Lower lobe of right lung (tissue), 2 donors: Measurements from ENCODE around the gene ICAM4. TPM values are rescaled to one million over a fixed set of nuclear protein-coding genes. Genes with fewer than 3 reads are reported as not detected.

Experiments used
- ATAC-seq, 2 donors: fragments of 200-7000 bp; cut with Tn5 transposase; one replicate each; pipeline ENCODE4 v1.9.1; 2020 to 2022; ENCODE audit warnings: mild to moderate bottlenecking in 2 of 2, moderate library complexity in 2 of 2
- DNase-seq: peaks from one replicate; pipeline ENCODE4 v3.0.0-alpha.2; 2020
- H3K27ac ChIP-seq: fragments of 200-600 bp; one replicate; pipeline ENCODE4 v1.8.0; 2022
- H3K27me3 ChIP-seq: fragments of 200-600 bp; one replicate; pipeline ENCODE4 v1.8.0; 2022; ENCODE audit warnings: low read depth
- H3K36me3 ChIP-seq: fragments of 200-600 bp; one replicate; pipeline ENCODE4 v1.8.0; 2022; ENCODE audit warnings: mild to moderate bottlenecking
- H3K4me1 ChIP-seq: fragments of 200-600 bp; one replicate; pipeline ENCODE4 v1.8.0; 2022
- H3K4me3 ChIP-seq: fragments of 200-600 bp; one replicate; pipeline ENCODE4 v1.8.0; 2022; ENCODE audit warnings: mild to moderate bottlenecking
- H3K9me3 ChIP-seq: fragments of 200-600 bp; one replicate; pipeline ENCODE4 v1.8.0; 2022
- intact Hi-C: fragments of 100-400 bp; cut with DNase I; formaldehyde crosslinking; loops from one replicate; pipeline ENCODE4 v1.11.0; 2022
- total RNA-seq: library from RNA; stranded (reverse); fragmentation: NEBNext Ultra II Directional; extraction: Animal tissue kit (Norgen Biotek cat#: 25700); gene quantifications from one replicate; pipeline ENCODE4 v1.2.1, GENCODE V29; 2021
- TF ChIP-seq, protein P1 (sequence below): fragments of 200-600 bp; IDR thresholded peaks from one replicate; pipeline ENCODE4 v1.8.0; 2022; ENCODE audit warnings: antibody characterized with exemption, mild to moderate bottlenecking
- donor health status: DM: no; HTN: yes; CAD: no; lungs with severe emphysema.

The ICAM4 gene
- total RNA-seq, 1 donor from 2014 or later: 10.0 TPM

DNA sequence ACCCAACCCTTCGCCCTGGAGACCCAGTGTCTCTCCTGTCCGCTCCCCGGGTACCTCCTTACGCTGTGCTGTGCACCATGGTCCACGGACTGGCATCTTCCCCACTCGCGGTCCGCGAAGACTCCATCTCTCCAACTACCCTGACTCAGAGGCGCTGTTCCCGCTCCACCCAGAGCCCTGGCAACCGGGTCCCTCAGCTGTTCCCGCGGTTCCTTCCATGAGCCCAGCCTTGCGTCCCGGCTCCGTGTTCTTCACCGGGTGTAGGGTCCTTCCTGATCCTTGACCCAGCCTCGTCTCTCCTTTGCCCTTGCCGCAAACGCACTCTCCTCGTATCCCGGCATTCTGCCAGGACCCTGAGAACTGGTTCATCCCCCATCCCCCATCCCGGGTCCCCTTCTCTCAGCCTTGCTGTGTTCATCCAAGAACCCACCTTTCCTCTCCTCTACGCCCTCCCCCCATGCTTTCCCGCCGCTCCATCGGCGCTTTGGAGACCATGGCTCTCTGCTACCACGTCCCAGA is 3.7 kb downstream of the ICAM4 start:
- ATAC-seq (no peak), DNase-seq (no peak)
- H3K4me1 ChIP-seq: peaks cover 97% of the 10 kb centered on the region
- H3K9me3 ChIP-seq: no peaks in the 10 kb centered on the region
- intact Hi-C loops: no loop called here
- peak overlapping the region; percentile 80 for H3K27ac ChIP-seq
- peak overlapping the region; percentile 68 for H3K4me3 ChIP-seq
- H3K36me3 ChIP-seq: peaks cover 8% of the 10 kb centered on the region
- TF ChIP-seq, protein P1, sequence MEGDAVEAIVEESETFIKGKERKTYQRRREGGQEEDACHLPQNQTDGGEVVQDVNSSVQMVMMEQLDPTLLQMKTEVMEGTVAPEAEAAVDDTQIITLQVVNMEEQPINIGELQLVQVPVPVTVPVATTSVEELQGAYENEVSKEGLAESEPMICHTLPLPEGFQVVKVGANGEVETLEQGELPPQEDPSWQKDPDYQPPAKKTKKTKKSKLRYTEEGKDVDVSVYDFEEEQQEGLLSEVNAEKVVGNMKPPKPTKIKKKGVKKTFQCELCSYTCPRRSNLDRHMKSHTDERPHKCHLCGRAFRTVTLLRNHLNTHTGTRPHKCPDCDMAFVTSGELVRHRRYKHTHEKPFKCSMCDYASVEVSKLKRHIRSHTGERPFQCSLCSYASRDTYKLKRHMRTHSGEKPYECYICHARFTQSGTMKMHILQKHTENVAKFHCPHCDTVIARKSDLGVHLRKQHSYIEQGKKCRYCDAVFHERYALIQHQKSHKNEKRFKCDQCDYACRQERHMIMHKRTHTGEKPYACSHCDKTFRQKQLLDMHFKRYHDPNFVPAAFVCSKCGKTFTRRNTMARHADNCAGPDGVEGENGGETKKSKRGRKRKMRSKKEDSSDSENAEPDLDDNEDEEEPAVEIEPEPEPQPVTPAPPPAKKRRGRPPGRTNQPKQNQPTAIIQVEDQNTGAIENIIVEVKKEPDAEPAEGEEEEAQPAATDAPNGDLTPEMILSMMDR: no peak
- H3K27me3 ChIP-seq: peaks cover 57% of the 10 kb centered on the region

DNA sequence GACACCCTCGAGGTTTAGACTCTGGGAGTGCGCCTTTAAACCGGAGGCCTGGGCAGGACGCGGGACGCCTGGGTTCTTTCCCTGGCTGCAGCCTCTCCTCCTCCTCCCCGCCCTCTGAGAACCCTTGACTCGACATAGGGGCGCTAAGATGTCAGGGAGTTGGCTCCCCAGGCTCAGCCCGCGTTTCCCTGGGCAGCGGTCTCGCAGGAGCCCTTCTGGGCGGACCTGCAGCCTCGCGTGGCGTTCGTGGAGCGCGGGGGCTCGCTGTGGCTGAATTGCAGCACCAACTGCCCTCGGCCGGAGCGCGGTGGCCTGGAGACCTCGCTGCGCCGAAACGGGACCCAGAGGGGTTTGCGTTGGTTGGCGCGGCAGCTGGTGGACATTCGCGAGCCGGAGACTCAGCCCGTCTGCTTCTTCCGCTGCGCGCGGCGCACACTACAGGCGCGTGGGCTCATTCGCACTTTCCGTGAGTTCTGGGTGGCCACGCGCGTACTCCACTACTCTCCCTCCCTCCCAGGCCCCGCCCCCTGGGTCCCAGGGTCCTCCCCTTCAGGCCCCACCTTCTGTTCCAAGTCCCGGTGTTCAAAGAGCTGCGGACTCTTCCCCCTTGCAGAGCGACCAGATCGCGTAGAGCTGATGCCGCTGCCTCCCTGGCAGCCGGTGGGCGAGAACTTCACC is 4.3 kb downstream of the ICAM4 start:
- H3K27ac ChIP-seq: peak overlapping the region; percentile 80
- DNase-seq: peak; percentile 90

DNA sequence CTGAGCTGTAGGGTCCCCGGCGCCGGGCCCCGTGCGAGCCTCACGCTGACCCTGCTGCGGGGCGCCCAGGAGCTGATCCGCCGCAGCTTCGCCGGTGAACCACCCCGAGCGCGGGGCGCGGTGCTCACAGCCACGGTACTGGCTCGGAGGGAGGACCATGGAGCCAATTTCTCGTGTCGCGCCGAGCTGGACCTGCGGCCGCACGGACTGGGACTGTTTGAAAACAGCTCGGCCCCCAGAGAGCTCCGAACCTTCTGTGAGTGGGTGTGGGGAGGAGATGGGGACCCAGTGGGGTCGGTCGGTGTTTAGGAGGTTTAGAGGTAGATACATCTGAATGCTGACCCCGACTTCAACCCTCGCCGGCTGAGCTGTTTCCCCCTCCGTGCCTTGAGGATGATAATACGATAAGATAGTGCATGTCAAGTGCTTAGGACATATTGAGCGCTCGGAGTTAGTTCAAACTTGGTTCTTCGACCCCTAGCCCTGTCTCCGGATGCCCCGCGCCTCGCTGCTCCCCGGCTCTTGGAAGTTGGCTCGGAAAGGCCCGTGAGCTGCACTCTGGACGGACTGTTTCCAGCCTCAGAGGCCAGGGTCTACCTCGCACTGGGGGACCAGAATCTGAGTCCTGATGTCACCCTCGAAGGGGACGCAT is 4.9 kb downstream of the ICAM4 start:
- intact Hi-C loops: no loop called here
- H3K36me3 ChIP-seq: no peaks in the 10 kb centered on the region
- DNase-seq: no peak
- peak overlapping the region; percentile 80 for H3K27ac ChIP-seq
- H3K4me1 ChIP-seq: peaks cover 93% of the 10 kb centered on the region
- no peaks in the 10 kb centered on the region for H3K9me3 ChIP-seq
- no peak for ATAC-seq
- H3K27me3 ChIP-seq: peaks cover 58% of the 10 kb centered on the region
- H3K4me3 ChIP-seq: peak overlapping the region; percentile 68
- TF ChIP-seq, protein P1: no peak

More for the DNA sequence above, 4.3 kb downstream of the ICAM4 start:
- intact Hi-C loops: no loop called here
- Histone ChIP-seq H3K27me3 (peaks cover 58% of the 10 kb centered on the region), H3K4me3 (peak overlapping the region; percentile 68), H3K4me1 (peaks cover 97% of the 10 kb centered on the region), H3K9me3 (no peaks in the 10 kb centered on the region), H3K36me3 (peaks cover 2% of the 10 kb centered on the region)
- peak; percentile 35 to 58 for ATAC-seq
- TF ChIP-seq, protein P1: no peak

DNA sequence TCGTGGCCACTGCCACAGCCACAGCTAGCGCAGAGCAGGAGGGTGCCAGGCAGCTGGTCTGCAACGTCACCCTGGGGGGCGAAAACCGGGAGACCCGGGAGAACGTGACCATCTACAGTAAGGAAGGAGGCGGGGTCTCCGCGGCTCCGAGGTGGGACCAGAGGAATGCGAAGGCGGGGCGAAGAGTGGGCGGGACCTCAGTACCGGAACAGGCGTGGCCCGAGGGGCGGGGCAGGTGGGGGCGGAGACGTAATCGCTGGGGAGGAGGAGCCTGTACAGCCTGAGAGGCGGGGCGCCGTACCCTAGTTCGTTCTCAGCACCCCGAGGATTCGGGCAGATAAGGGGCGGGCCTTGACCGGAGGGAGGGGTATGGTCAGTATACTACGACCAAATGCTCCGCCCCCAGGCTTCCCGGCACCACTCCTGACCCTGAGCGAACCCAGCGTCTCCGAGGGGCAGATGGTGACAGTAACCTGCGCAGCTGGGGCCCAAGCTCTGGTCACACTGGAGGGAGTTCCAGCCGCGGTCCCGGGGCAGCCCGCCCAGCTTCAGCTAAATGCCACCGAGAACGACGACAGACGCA is 5.5 kb downstream of the ICAM4 start:
- Histone ChIP-seq H3K4me3 (peak overlapping the region; percentile 68), H3K27ac (peak overlapping the region; percentile 80), H3K36me3 (no peaks in the 10 kb centered on the region), H3K4me1 (peaks cover 87% of the 10 kb centered on the region), H3K9me3 (no peaks in the 10 kb centered on the region), H3K27me3 (peaks cover 58% of the 10 kb centered on the region)
- ATAC-seq (peak; percentile 58 to 85), DNase-seq (peak; percentile 94)
- intact Hi-C loops: no loop called here
- TF ChIP-seq, protein P1: no peak

DNA sequence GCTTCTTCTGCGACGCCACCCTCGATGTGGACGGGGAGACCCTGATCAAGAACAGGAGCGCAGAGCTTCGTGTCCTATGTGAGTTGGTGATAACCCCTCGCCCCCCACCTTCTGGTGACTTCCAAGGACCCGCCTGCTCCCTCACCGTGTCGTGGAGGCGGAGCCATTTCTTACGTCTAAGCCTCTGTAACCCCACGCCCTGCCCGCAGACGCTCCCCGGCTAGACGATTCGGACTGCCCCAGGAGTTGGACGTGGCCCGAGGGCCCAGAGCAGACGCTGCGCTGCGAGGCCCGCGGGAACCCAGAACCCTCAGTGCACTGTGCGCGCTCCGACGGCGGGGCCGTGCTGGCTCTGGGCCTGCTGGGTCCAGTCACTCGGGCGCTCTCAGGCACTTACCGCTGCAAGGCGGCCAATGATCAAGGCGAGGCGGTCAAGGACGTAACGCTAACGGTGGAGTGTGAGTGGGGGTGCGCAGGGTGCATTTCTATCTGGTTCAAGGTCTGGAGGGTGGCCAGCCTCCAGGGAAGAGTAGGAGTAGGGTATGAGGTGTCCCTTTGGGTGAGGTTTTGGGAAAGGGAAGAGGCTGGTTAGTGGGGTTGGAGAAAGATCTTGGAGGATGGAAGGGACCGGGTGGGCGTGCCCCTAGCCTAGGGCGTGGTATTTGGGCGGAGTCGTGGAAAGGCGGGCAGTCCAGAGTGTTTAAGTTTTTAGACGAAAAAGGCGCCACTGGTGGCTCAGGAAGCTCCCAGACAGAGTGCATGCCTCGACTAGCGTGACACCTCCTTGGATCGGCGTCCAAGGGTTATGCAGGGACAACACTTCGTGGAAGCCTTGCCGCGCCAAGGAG is 6.3 kb downstream of the ICAM4 start:
- Histone ChIP-seq H3K4me1 (peaks cover 80% of the 10 kb centered on the region), H3K9me3 (no peaks in the 10 kb centered on the region), H3K27ac (no peak overlapping the region), H3K36me3 (no peaks in the 10 kb centered on the region), H3K27me3 (peaks cover 58% of the 10 kb centered on the region), H3K4me3 (peak overlapping the region; percentile 68)
- intact Hi-C loops: no loop called here
- TF ChIP-seq, protein P1: no peak
- no peak for ATAC-seq
- DNase-seq: no peak
